ENCODE data around the gene ANKRD13B.

Gene ANKRD13B

GRCh38 chr17:29586676-29587469 lies 6.1 kb upstream of the ANKRD13B start:
- Histone ChIP-seq H3K4me3 (ENCODE audit: low read length) (no peak overlapping the region), H3K4me1 (ENCODE audit: insufficient read depth, low read length) (peaks cover 31% of the 10 kb centered on the region), H3K9ac (ENCODE audit: low read depth, low read length) (no peak overlapping the region), H3K36me3 (ENCODE audit: insufficient read depth, low read depth, low read length) (0 out of 2 replicates have a peak, but pooled peaks cover 8% of the 10 kb centered on the region), H3K27me3 (ENCODE audit: insufficient read depth, low read length) (peaks cover 19% of the 10 kb centered on the region), H3K9me3 (ENCODE audit: insufficient read depth, low read depth, low read length) (no peaks in the 10 kb centered on the region), H3K27ac (ENCODE audit: low read length) (no peak overlapping the region)

DNA sequence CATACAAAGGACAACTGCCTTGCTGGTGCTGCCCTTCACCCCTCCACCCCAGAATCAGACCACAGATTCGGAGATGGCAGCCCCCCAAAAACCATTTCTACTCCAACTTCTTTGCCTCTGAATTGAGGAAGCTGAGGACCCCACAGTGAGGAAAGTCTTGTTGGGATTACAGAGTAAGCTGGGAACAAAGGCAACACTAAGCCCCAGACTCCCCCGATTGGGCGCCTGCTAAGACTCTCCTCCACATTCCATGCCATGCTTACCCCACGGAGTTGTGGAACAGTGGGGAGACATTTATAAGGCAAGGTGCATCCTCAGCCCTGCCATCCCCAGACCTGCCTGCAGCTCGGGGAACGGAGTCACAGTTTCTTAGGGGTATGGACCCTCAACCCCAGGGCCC lies 5.3 kb upstream of the ANKRD13B start:
- Histone ChIP-seq H3K4me1 (ENCODE audit: insufficient read depth, low read length) (peaks cover 38% of the 10 kb centered on the region), H3K9ac (ENCODE audit: low read depth, low read length) (peak overlapping the region; percentile 60; the same call in 1 of the 2 replicates), H3K4me3 (ENCODE audit: low read length) (peak overlapping the region; percentile 87; the same call in 1 of the 2 replicates), H3K27ac (ENCODE audit: low read length) (no peak overlapping the region), H3K36me3 (ENCODE audit: insufficient read depth, low read depth, low read length) (0 out of 2 replicates have a peak, but pooled peaks cover under 1% of the 10 kb centered on the region), H3K27me3 (ENCODE audit: insufficient read depth, low read length) (peaks cover 19% of the 10 kb centered on the region), H3K9me3 (ENCODE audit: insufficient read depth, low read depth, low read length) (no peaks in the 10 kb centered on the region)

DNA sequence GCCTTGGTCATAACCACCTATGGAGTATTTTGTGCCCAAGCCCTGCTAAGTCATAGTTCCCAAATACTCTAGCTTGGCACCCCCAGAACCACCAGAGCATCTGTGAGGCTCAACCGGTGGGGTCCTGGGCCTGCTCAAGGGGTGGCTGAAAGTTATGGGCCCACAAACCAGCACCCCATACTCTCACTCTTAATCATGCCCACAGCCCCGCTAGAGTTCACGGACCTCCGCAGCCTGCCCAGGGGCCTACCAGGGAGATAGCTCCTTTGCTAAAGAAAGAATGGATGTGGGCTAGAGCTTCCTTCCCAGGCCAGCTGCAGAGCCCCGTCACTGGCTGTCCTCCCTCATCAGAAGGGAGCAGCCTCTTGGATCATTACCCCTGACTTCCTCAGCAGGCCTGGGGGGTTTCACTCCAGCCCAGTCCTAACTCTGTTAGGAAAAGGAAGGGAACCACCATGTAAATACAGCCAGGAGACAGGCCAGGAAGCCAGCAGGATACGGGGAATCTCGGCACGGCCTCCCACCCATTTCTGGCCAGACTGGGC lies 4.8 kb upstream of the ANKRD13B start:
- Histone ChIP-seq H3K27ac (ENCODE audit: low read length) (no peak overlapping the region), H3K9ac (ENCODE audit: low read depth, low read length) (peak overlapping the region; percentile 60; the same call in 1 of the 2 replicates), H3K4me3 (ENCODE audit: low read length) (peak overlapping the region; percentile 87), H3K27me3 (ENCODE audit: insufficient read depth, low read length) (peaks cover 19% of the 10 kb centered on the region), H3K36me3 (ENCODE audit: insufficient read depth, low read depth, low read length) (no peaks in the 10 kb centered on the region), H3K9me3 (ENCODE audit: insufficient read depth, low read depth, low read length) (no peaks in the 10 kb centered on the region), H3K4me1 (ENCODE audit: insufficient read depth, low read length) (peaks cover 39% of the 10 kb centered on the region)

DNA sequence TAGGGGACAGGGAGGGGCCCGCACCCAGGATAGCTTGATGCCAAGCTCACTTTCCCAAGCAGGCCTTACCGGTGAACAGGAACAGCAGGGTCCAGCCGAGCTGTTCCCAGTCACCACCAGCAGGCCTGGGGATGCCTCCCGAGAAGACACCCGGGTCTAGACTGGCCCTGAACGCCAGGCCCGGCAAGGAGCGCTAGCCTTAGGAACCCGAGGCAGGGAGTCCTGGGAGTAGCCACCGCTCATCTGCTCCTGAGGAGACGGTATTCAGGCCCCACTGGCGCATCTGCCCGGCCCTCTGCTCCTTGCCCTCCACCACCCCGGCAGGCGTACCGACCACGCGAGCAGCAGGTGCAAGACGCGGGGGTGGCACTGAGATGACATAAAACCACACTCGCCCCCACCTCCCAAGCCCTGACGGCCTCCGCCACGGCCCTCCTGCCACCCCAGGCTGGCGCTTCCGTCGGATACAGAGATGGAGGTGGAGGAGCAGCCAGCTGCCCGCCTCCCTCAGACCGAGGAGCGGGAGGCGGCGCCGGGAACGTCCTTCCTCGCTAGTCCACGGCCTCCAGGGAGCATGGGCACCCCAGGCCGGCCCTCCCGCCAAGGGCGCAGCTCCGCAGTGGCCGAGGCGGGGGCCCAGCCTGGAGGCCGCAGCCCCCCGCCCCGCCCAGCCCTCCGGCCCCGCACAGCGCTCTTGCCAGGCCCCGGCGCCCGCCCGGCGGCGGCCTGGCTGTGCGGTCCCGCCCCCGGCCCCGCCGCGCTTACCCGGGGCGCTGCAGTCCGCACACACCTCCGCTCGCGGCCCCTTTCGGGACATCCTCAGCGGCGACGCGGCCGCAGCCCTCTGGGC lies 4.1 kb upstream of the ANKRD13B start:
- no peaks in the 10 kb centered on the region for H3K9me3 ChIP-seq (ENCODE audit: insufficient read depth, low read depth, low read length)
- peak overlapping the region; percentile 87 for H3K4me3 ChIP-seq (ENCODE audit: low read length)
- peak overlapping the region; percentile 60; the same call in 1 of the 2 replicates for H3K9ac ChIP-seq (ENCODE audit: low read depth, low read length)
- no peak overlapping the region for H3K27ac ChIP-seq (ENCODE audit: low read length)
- peaks cover 39% of the 10 kb centered on the region for H3K4me1 ChIP-seq (ENCODE audit: insufficient read depth, low read length)
- H3K27me3 ChIP-seq (ENCODE audit: insufficient read depth, low read length): peaks cover 21% of the 10 kb centered on the region
- no peaks in the 10 kb centered on the region for H3K36me3 ChIP-seq (ENCODE audit: insufficient read depth, low read depth, low read length)

GRCh38 chr17:29589524-29590410 lies 3.2 kb upstream of the ANKRD13B start, which contains the start of gene GIT1:
Gene GIT1 (minus strand): TSS chr17:29589648. CDS start chr17:29589378, 270 bp downstream.
- Histone ChIP-seq H3K9me3 (ENCODE audit: insufficient read depth, low read depth, low read length) (no peaks in the 10 kb centered on the region), H3K9ac (ENCODE audit: low read depth, low read length) (peak within 1 kb of the TSS; percentile 74; the same call in 1 of the 2 replicates), H3K36me3 (ENCODE audit: insufficient read depth, low read depth, low read length) (no peaks in the 10 kb centered on the region), H3K27me3 (ENCODE audit: insufficient read depth, low read length) (peaks cover 25% of the 10 kb centered on the region), H3K4me1 (ENCODE audit: insufficient read depth, low read length) (peaks cover 33% of the 10 kb centered on the region), H3K27ac (ENCODE audit: low read length) (no peak within 1 kb of the TSS), H3K4me3 (ENCODE audit: low read length) (peak within 1 kb of the TSS; percentile 87)

GRCh38 chr17:29590411-29591145 lies 2.4 kb upstream of the ANKRD13B start:
- H3K9ac ChIP-seq (ENCODE audit: low read depth, low read length): peak overlapping the region; percentile 74; the same call in 1 of the 2 replicates
- H3K4me1 ChIP-seq (ENCODE audit: insufficient read depth, low read length): peaks cover 26% of the 10 kb centered on the region
- H3K27me3 ChIP-seq (ENCODE audit: insufficient read depth, low read length): peaks cover 25% of the 10 kb centered on the region
- H3K9me3 ChIP-seq (ENCODE audit: insufficient read depth, low read depth, low read length): no peaks in the 10 kb centered on the region
- H3K36me3 ChIP-seq (ENCODE audit: insufficient read depth, low read depth, low read length): no peaks in the 10 kb centered on the region
- H3K27ac ChIP-seq (ENCODE audit: low read length): peak overlapping the region; percentile 4
- peak overlapping the region; percentile 78; the same call in 1 of the 2 replicates for H3K4me3 ChIP-seq (ENCODE audit: low read length)

DNA sequence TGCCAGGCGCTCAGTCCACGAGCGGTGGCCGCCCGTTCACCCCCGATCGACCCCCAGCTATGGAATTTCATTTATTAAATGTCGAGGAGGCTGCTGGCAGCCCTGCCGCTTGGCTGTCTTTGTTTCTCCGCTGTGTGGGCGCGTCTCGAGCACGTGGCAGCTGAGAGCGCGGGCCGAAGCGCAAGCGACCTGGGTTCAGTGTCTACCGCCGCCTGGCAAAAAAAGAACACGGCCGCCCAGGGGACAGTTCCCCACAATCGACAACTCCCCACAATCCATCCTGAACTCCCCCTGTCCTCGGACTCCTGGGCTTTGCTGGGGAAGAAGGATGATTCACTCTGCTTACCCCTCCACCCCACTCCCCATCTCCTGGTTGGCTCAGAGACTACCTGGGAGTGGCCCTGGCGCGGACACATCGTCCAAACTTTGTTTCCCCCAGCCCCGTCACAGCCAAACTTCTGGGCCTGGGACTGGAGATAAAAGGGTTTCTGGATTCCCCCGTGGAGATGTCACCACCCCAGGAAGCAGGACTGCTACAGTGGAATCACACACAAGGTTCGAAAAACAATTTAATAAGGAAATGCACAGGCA lies 1.7 kb upstream of the ANKRD13B start:
- peaks cover 25% of the 10 kb centered on the region for H3K27me3 ChIP-seq (ENCODE audit: insufficient read depth, low read length)
- H3K4me3 ChIP-seq (ENCODE audit: low read length): peak overlapping the region; percentile 78
- peak overlapping the region; percentile 74; the same call in 1 of the 2 replicates for H3K9ac ChIP-seq (ENCODE audit: low read depth, low read length)
- no peaks in the 10 kb centered on the region for H3K9me3 ChIP-seq (ENCODE audit: insufficient read depth, low read depth, low read length)
- H3K27ac ChIP-seq (ENCODE audit: low read length): peak overlapping the region; percentile 4
- no peaks in the 10 kb centered on the region for H3K36me3 ChIP-seq (ENCODE audit: insufficient read depth, low read depth, low read length)
- peaks cover 25% of the 10 kb centered on the region for H3K4me1 ChIP-seq (ENCODE audit: insufficient read depth, low read length)

- Histone ChIP-seq H3K4me1 (ENCODE audit: insufficient read depth, low read length) (peaks cover 33% of the 10 kb centered on the region), H3K9me3 (ENCODE audit: insufficient read depth, low read depth, low read length) (no peaks in the 10 kb centered on the region), H3K27me3 (ENCODE audit: insufficient read depth, low read length) (peaks cover 25% of the 10 kb centered on the region), H3K9ac (ENCODE audit: low read depth, low read length) (peak overlapping the region; percentile 74; the same call in 1 of the 2 replicates), H3K36me3 (ENCODE audit: insufficient read depth, low read depth, low read length) (no peaks in the 10 kb centered on the region), H3K4me3 (ENCODE audit: low read length) (peak overlapping the region; percentile 78), H3K27ac (ENCODE audit: low read length) (peak overlapping the region; percentile 17)
Observed at GRCh38 chr17:29591737-29592608, 959 bp upstream of the ANKRD13B start.

GRCh38 chr17:29593591-29594518 lies 923 bp downstream of the ANKRD13B start:
- Histone ChIP-seq H3K4me1 (ENCODE audit: insufficient read depth, low read length) (peaks cover 31% of the 10 kb centered on the region), H3K9me3 (ENCODE audit: insufficient read depth, low read depth, low read length) (no peaks in the 10 kb centered on the region), H3K27me3 (ENCODE audit: insufficient read depth, low read length) (peaks cover 16% of the 10 kb centered on the region), H3K27ac (ENCODE audit: low read length) (no peak overlapping the region), H3K36me3 (ENCODE audit: insufficient read depth, low read depth, low read length) (no peaks in the 10 kb centered on the region), H3K4me3 (ENCODE audit: low read length) (peak overlapping the region; percentile 80), H3K9ac (ENCODE audit: low read depth, low read length) (peak overlapping the region; percentile 56; the same call in 1 of the 2 replicates)

All from iPS-20b (cell line).